H9 (cell line): ENCODE measurements around the gene TBC1D22A. TPM values are rescaled to one million over a fixed set of nuclear protein-coding genes. Genes with fewer than 3 reads are reported as not detected.

ENCODE experiments used
- DNase-seq: peaks from one replicate; pipeline ENCODE4 v3.0.0-alpha.2; 2017
- H2AFZ ChIP-seq: one replicate; pipeline ENCODE4 v1.6.1; 2013; ENCODE audit warnings: mild to moderate bottlenecking, low read length, control low read depth, moderate library complexity
- H2AK5ac ChIP-seq: 2 replicates; pipeline ENCODE4 v1.6.1; 2013; ENCODE audit warnings: low read length, control low read depth, mixed read lengths; ENCODE audit not compliant: insufficient read length
- H2BK120ac ChIP-seq: one replicate; pipeline ENCODE4 v1.6.1; 2013; ENCODE audit warnings: low read depth, mild to moderate bottlenecking, low read length, control low read depth, inconsistent platforms; ENCODE audit not compliant: poor library complexity, severe bottlenecking
- H2BK12ac ChIP-seq: 2 replicates; pipeline ENCODE4 v1.6.1; 2013; ENCODE audit warnings: low read length, control low read depth, mixed read lengths, low read depth; ENCODE audit not compliant: insufficient read length
- H2BK15ac ChIP-seq: 2 replicates; pipeline ENCODE4 v1.6.1; 2013; ENCODE audit warnings: low read depth, low read length, control low read depth
- H2BK20ac ChIP-seq: one replicate; pipeline ENCODE4 v1.6.1; 2013; ENCODE audit warnings: low read depth, mild to moderate bottlenecking, low read length, control low read depth, inconsistent platforms; ENCODE audit not compliant: poor library complexity, severe bottlenecking
- H2BK5ac ChIP-seq: 2 replicates; pipeline ENCODE4 v1.6.1; 2013; ENCODE audit warnings: low read length, control low read depth, mixed read lengths; ENCODE audit not compliant: insufficient read length
- H3K14ac ChIP-seq: 2 replicates; pipeline ENCODE4 v1.6.1; 2013; ENCODE audit warnings: low read length, control low read depth; ENCODE audit not compliant: insufficient read depth
- H3K18ac ChIP-seq: 2 replicates; pipeline ENCODE4 v1.6.1; 2013; ENCODE audit warnings: low read depth, mild to moderate bottlenecking, mixed read lengths, low read length, control low read depth; ENCODE audit not compliant: insufficient read length
- H3K23ac ChIP-seq: 2 replicates; pipeline ENCODE4 v1.6.1; 2013; ENCODE audit warnings: low read length, control low read depth, mixed read lengths, low read depth; ENCODE audit not compliant: insufficient read length
- H3K23me2 ChIP-seq: 2 replicates; pipeline ENCODE4 v1.6.1; 2013; ENCODE audit warnings: low read depth, mild to moderate bottlenecking, mixed read lengths, low read length, control low read depth; ENCODE audit not compliant: insufficient read length, poor library complexity, severe bottlenecking
- H3K27ac ChIP-seq: 2 replicates; pipeline ENCODE4 v1.5.1; 2013; ENCODE audit warnings: low read length, control low read depth, mixed read lengths, low read depth; ENCODE audit not compliant: insufficient read length
- H3K27me3 ChIP-seq: 2 replicates; pipeline ENCODE4 v1.6.1; 2013; ENCODE audit warnings: low read length, control low read depth, inconsistent platforms; ENCODE audit not compliant: insufficient read depth
- H3K4ac ChIP-seq: 2 replicates; pipeline ENCODE4 v1.6.1; 2013; ENCODE audit warnings: low read depth, mild to moderate bottlenecking, control low read depth, inconsistent platforms, low read length, moderate library complexity
- H3K4me1 ChIP-seq: 2 replicates; pipeline ENCODE4 v1.6.1; 2013; ENCODE audit warnings: low read length, control low read depth, inconsistent platforms; ENCODE audit not compliant: insufficient read depth
- H3K4me2 ChIP-seq: 2 replicates; pipeline ENCODE4 v1.6.1; 2013; ENCODE audit warnings: low read length, control low read depth, mixed read lengths; ENCODE audit not compliant: insufficient read length, insufficient read depth
- H3K56ac ChIP-seq: 2 replicates; pipeline ENCODE4 v1.6.1; 2013; ENCODE audit warnings: low read depth, mild to moderate bottlenecking, mixed read lengths, low read length, control low read depth; ENCODE audit not compliant: insufficient read length
- H3K79me1 ChIP-seq: 2 replicates; pipeline ENCODE4 v1.6.1; 2013; ENCODE audit warnings: low read depth, mild to moderate bottlenecking, moderate library complexity, low read length, control low read depth, inconsistent platforms; ENCODE audit not compliant: insufficient read depth, poor library complexity, severe bottlenecking
- H3K79me2 ChIP-seq: 2 replicates; pipeline ENCODE4 v1.6.1; 2013; ENCODE audit warnings: low read length, control low read depth, inconsistent platforms; ENCODE audit not compliant: insufficient read depth
- H3K9ac ChIP-seq: 2 replicates; pipeline ENCODE4 v1.6.1; 2013; ENCODE audit warnings: low read length, control low read depth, mixed read lengths; ENCODE audit not compliant: insufficient read length; ENCODE audit errors: extremely low read depth
- H3K9me3 ChIP-seq: one replicate; pipeline ENCODE4 v1.6.1; 2013; ENCODE audit warnings: low read depth, low read length, inconsistent platforms; ENCODE audit not compliant: control insufficient read depth
- H3T11ph ChIP-seq: one replicate; pipeline ENCODE4 v1.6.1; 2013; ENCODE audit warnings: mild to moderate bottlenecking, low read length, control low read depth, inconsistent platforms
- H4K20me1 ChIP-seq: one replicate; pipeline ENCODE4 v1.6.1; 2013; ENCODE audit not compliant: control insufficient read depth, insufficient read length, insufficient read depth
- H4K5ac ChIP-seq: 2 replicates; pipeline ENCODE4 v1.6.1; 2013; ENCODE audit warnings: low read depth, mild to moderate bottlenecking, mixed read lengths, low read length, control low read depth; ENCODE audit not compliant: insufficient read length
- H4K8ac ChIP-seq: replicated peaks from 2 replicates; pipeline ENCODE4 v1.6.1; 2013; ENCODE audit warnings: low read length, control low read depth, mixed read lengths, low read depth; ENCODE audit not compliant: insufficient read length
- H4K91ac ChIP-seq: 2 replicates; pipeline ENCODE4 v1.6.1; 2013; ENCODE audit warnings: low read depth, mild to moderate bottlenecking, moderate library complexity, mixed read lengths, low read length, control low read depth; ENCODE audit not compliant: insufficient read length
- H3K27ac Mint-ChIP-seq, 3 experiments: 2 replicates in 2 of 3; 3 replicates in 1 of 3; pipeline ENCODE4 v1.8.0; 2020 to 2021; ENCODE audit warnings: mixed read lengths in 3 of 3, mild to moderate bottlenecking in 1 of 3, moderate library complexity in 1 of 3
- H3K27me3 Mint-ChIP-seq: 2 replicates; pipeline ENCODE4 v1.8.0; 2021; ENCODE audit warnings: low read depth, mild to moderate bottlenecking, moderate library complexity, mixed read lengths
- H3K36me3 Mint-ChIP-seq, 3 experiments: 2 replicates in 2 of 3; 3 replicates in 1 of 3; pipeline ENCODE4 v1.8.0; 2020 to 2021; ENCODE audit warnings: low read depth in 3 of 3, mixed read lengths in 3 of 3; ENCODE audit not compliant: insufficient read depth in 1 of 3
- H3K4me1 Mint-ChIP-seq, 2 experiments: 2 replicates each; pipeline ENCODE4 v1.8.0; 2020; ENCODE audit warnings: mixed read lengths in 2 of 2
- H3K4me3 Mint-ChIP-seq, 2 experiments: 2 replicates in 1 of 2; 3 replicates in 1 of 2; pipeline ENCODE4 v1.8.0; 2020 to 2021; ENCODE audit warnings: mild to moderate bottlenecking in 2 of 2, mixed read lengths in 2 of 2, moderate library complexity in 1 of 2
- H3K9me3 Mint-ChIP-seq, 2 experiments: 2 replicates in 1 of 2; 3 replicates in 1 of 2; pipeline ENCODE4 v1.8.0; 2020; ENCODE audit warnings: mild to moderate bottlenecking in 2 of 2, mixed read lengths in 2 of 2, moderate library complexity in 1 of 2
- CTCF ChIP-seq: fragments of 200-600 bp; sonication (generic); conservative IDR thresholded peaks from 3 replicates; pipeline ENCODE4 v1.8.0; 2021; ENCODE audit warnings: antibody characterized with exemption, mild to moderate bottlenecking
- WGBS: extraction: QIAGEN DNeasy Blood & Tissue Kit; methylation state at CpG from one replicate; pipeline ENCODE4 v1.1.7; 2013; ENCODE audit warnings: missing lambda C conversion rate, low lambda C conversion rate, mixed read lengths; ENCODE audit not compliant: insufficient read length; ENCODE audit errors: extremely low coverage; 5-methylcytosine and 5-hydroxymethylcytosine counted together
- total RNA-seq: library from RNA; stranded (reverse); gene quantifications from 2 replicates; pipeline ENCODE4 v1.2.1, GENCODE V29; 2021

Gene TBC1D22A
- total RNA-seq, 1 experiment from 2014 or later = 20.8 TPM

GRCh38 chr22:46865642-46866041 is 103.2 kb downstream of the TBC1D22A start:
- Mint-ChIP-seq H3K27me3 (no peaks in the 10 kb centered on the region), H3K27ac (no peak overlapping the region), H3K4me1 (peaks cover 19 to 27% of the 10 kb centered on the region in 2 experiments), H3K9me3 (peaks cover 3 to 6% of the 10 kb centered on the region in 2 experiments; a peak in 4 of 5 replicates), H3K4me3 (no peak overlapping the region), H3K36me3 (peaks cover 4 to 20% (median 12%) of the 10 kb centered on the region in 3 experiments; a peak in 6 of 7 replicates)
- Histone ChIP-seq H3K4ac (no peak overlapping the region), H4K20me1 (no peaks in the 10 kb centered on the region), H2AFZ (no peak overlapping the region), H3K4me2 (no peak overlapping the region), H2BK5ac (no peak overlapping the region), H3T11ph (no peak overlapping the region), H3K27me3 (no peaks in the 10 kb centered on the region), H3K9ac (no peak overlapping the region), H3K56ac (no peak overlapping the region), H3K27ac (no peak overlapping the region), H3K23ac (no peak overlapping the region), H3K4me1 (no peaks in the 10 kb centered on the region; the same call in 1 of the 2 replicates), H4K91ac (no peak overlapping the region), H3K23me2 (no peaks in the 10 kb centered on the region), H3K79me1 (peaks cover 4% of the 10 kb centered on the region), H2BK20ac (no peak overlapping the region), H2BK12ac (no peak overlapping the region), H2BK15ac (no peak overlapping the region), H4K8ac (no peak overlapping the region), H3K18ac (no peak overlapping the region), H3K79me2 (no peaks in the 10 kb centered on the region; the same call in 1 of the 2 replicates), H3K14ac (no peak overlapping the region), H4K5ac (no peak overlapping the region), H2BK120ac (no peak overlapping the region), H2AK5ac (no peak overlapping the region), H3K9me3 (no peaks in the 10 kb centered on the region)
- no peak for DNase-seq
- WGBS = no CpG with 5 or more reads among the region's 7 CpGs
- TF ChIP-seq CTCF = no peak
